HG02884 (cell line): ENCODE results near the gene ZNF407.
A peak's percentile ranks its signal among the peaks of the same experiment; 100 is the strongest.

Source experiments
- ATAC-seq: cut with Tn5 transposase; IDR thresholded peaks from one replicate; pipeline ENCODE4 v1.9.1; 2021; ENCODE audit warnings: mild to moderate bottlenecking, moderate library complexity; ENCODE audit not compliant: unreplicated experiment

The ZNF407 gene

DNA sequence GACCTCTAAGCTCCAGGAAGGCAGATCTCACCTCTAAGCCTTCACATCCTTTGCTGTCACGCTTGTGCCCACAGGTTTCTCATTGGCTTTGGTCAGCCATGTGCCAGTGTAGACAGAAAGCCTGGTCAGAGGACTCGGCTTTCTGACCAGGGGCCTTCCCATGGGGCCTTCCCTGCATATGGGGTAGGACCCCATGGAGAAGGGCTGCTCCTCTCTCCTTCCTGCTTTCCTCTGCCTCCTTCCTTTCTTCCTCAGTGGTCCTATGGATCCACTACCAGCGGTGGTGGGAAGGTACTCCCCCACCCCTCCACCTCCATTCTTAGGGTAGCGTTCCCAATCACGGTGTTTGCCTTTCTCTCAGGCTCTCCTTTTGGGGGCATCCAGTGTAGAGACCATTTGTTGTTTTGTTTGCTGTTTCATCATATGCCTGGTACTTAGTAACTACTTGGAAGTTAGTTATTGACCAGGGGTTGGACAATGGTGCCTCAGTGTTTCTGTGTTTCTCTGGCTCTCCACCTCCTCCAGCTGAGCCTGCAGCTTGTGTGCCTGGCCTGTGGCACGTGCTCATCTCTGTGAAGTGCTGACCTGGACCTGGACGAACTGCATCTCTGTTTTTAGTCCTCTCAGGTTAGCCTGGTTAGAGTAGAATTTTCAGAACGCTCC is 71.6 kb downstream of the ZNF407 start:
- ATAC-seq, result no peak

DNA sequence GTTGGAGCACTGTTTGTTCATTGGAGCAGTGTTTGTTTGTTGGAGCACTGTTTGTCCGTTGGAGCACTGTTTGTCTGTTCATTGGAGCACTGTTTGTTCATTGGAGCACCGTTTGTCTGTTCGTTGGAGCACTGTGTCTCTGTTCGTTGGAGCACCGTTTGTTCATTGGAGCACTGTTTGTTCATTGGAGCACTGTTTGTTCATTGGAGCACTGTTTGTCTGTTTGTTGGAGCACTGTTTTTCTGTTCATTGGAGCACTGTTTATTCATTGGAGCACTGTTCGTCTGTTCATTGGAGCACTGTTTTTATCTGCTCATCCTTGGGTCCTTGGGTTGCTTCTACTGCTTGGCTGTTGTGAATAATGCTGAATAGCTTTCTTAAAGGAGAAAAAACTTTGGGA is 74.7 kb downstream of the ZNF407 start:
- no peak for ATAC-seq

DNA sequence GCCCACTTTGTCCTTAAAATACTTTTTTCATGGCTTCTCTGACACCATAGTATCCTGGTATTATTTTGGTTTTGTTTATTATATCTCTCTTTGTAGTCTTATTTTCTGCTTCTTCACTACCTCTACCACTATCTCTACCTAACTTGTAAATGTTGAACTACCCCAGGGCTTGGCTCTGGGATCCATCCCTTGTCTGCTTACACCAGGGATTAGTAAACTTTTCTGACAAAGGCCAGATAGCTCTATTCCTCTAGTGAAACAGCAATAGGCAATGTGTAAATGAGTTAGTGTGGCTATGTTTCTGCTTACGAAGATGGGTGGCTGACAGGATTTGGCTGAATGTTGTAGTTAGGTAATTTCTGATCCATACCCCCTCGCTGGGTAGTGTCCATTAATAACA is 76.8 kb downstream of the ZNF407 start:
- ATAC-seq, result no peak

DNA sequence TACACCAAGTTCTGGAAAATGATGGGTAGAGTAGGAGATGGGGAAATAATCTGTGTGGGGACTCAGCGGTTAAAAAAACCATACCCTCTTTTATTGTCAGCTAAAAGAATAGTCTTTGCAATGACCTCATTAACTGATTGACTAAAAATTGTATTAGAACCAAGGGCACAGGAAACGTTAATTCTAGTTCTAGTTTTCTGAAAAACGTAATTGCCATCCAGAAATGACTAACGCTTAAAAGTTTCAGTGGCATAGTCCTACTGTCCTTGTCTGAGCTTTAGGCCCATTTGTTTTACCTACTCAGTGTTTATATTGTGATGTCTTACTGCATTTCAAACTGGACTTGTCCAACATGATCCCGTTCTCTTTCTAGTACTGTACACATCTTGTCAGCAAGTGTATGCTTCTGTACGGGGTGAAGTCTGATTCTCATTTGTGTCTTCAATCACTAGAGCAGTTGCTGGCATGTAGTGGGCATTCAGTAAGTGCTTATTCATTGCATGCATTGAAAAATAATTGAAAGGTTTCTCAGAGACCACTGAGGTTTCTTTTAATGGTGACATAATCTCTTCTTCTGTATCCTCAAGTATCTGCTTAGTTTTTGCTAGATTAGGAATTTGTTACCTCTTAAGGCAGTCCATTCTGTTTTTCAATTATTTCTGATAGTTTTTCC is 81.5 kb downstream of the ZNF407 start:
- peak; percentile 68 for ATAC-seq

DNA sequence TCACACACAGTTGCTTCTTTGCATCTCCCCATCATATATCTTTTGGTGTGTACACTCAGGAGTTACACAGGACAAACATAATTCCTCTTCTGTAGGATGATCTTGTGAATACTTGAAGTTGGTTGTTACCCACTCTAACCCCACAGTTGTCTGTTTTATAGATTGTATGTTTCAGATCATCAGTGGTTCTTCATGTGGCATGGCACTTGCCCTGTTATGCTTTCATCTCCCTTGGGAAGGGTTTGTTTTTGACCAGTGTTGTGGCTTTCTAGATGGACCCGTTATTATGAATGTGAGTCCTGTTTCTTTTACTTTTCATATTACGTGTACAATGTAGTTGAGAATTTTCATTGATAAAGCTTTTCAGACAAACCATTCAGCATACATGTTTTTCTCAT is 82.0 kb downstream of the ZNF407 start:
- no peak for ATAC-seq

DNA sequence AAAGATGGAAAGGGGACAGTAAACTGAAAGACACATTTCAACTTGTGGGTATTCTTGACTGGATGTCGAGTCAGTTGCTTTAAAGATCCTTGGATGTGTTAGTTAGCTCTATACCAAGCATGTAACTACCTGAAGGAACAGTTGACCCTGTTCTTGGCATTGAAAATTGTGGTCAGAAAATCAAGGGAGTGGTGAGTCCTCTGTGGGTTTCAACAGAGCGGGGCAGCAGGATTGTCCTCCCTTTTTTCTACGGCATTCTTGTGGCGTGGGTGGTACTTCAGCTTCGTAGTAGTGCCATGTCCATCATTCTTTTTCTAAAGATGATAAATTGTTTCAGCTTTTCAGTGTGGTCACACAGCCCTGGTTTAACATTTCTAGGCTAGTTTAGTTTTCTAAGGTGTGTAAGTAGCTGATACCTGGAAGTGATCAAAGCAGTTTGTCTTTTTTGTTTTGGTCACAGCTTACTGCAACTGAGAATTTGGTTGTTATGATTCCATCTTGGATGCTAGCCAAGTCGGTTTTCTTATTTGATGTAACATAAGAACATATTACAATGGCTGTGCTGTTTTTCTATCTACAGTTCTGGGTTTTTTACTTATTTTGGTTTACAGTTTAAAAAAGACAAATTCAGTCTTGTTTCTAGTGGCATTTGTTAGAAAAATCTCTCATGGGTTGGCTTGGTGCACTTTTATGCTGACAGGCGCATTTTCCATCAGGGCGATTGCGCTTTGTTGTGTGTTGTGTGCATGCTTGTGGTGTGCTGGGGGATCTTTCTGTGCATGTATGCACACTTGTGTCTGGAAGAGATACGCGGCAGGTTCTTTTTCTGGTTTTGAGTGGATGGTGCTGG is 84.7 kb downstream of the ZNF407 start:
- no peak for ATAC-seq

DNA sequence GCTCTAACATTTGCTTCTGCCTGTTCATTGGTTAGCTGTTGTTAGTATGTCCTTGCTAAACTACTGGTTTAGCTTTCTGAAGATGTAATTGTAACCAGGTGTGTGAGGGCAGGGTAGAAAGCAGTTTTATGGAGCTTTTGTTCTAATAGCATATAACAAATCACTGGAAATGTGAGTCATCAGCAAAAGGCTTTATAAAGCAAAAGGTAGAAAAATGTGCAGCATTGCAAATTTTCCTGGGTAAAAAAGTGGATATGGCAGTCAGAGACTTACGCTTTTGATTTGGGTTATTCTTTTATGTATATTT is 85.3 kb downstream of the ZNF407 start:
- no peak for ATAC-seq

DNA sequence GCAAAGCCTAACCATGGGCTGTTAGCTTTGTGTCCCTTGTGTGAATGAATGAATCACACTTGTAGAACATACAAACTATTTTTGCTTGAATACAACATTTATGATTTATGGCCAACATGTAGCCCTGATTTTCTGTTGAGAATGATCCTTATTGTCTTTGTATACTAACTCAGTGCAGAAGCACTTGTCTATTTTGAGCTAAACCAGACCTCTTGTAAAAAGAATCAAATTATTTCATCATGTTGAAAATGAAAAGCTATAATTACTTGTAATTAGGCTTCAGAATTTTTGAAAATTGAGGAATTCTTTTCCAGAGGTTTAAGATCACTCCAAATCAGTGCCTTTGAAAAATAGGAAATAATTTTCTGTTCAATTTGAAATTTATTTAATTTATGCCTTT is 85.9 kb downstream of the ZNF407 start:
- no peak for ATAC-seq

DNA sequence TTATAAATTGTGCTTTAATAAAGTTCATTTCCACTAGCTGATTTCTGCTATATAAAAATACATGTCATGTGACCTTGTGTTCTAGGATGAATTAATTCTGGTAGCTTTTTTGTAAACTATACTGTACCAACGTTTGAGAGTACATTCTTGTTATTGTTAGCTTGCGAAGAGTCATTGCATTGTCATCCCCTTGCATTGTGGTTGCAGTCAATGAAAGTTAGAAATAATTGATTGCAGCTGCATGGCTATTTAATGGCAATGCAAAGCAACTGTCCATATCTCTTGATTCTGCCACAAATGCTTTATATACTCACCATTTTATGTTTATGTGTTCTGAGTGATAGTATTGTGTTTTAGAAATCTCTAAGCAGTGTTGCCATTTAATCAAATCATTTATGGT is 91.6 kb downstream of the ZNF407 start:
- ATAC-seq, result no peak

DNA sequence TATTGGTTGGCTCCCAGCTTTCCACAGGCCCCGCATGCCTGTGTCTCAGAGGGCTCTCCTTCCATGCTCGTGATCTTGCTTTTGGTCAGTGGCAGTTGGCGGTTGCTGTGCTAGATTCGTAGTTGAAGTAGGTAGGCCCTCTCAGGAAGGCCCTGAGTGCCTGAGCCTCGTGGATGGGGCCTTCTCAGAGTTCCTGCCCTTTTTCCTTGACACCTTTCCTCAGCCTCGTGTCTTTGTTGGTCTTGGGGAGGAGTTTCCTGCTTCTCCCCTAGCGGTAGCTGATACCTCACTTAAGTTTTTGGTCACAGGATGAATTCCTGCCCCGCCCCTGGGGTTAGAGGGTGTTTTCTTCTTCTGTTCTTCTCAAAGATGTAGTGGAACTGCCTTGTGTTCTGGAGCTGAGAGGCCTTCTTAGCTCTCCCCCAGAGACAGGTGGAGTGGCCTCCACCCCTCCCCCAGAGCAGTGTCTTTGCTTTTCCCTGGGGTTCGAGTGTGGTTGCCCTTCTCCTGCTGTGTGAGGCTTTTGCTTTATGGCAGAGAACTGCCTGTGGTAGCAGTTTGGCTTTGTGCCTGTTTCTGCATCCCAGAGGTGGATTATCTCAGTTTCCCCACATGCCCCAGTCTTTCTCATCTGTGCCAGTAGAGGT is 94.8 kb downstream of the ZNF407 start:
- no peak for ATAC-seq

DNA sequence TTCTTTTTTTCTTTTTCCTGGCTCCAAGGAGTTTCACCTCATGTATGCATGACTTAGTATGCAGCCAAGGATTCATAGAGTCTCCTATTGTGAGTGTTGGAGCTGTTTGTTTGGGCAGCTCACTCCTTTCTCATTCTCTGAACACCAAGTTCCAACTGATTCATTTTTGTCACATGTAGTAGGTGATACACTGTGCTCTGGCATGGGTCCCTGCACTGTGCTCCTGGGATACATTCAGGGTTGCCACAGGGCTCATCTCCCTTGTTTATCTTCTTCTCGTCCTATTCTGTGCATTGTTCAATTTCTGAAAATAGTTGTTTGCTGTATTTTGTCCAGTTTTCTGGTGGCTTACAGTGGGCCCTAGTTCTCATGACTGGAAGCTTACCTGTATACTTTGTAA is 96.8 kb downstream of the ZNF407 start:
- ATAC-seq, result no peak

DNA sequence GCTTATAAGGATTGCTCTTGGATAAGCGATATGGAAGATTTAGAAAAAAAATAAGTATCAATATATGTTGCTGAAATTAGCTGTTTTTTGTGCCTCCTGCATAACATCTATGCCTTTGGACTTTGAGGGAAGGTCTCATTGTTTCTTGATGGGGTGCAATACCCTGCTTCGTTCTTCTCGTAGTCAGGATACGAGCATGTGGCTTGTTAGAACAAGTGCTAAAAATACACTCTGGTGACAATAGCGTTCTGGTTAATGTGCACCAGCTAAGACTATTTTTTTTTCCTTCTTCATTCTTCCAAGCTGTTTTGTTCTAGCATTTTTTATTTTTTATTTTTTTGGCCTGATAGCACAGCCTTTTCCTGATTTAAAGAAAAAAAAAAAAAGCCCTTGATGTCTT is 97.5 kb downstream of the ZNF407 start:
- no peak for ATAC-seq

DNA sequence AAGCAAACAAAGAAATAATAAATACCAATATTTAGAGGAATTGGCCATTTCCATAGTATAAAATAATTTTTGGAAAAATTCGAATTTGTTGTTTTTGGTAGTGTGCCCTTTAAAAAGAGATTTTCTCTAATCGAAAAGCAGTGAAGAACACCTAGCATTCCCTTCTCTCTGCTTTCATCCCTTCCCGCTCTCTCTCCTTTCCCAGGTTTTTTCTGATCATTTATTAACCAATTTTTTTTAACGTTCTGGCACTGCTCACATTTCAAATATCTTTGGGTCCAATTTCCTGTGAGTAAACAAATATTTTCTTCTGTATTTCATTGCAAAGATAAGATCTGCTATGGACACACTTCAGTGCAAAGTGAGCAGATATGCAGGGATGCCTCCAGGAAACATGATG is 101.2 kb downstream of the ZNF407 start:
- ATAC-seq, result no peak

DNA sequence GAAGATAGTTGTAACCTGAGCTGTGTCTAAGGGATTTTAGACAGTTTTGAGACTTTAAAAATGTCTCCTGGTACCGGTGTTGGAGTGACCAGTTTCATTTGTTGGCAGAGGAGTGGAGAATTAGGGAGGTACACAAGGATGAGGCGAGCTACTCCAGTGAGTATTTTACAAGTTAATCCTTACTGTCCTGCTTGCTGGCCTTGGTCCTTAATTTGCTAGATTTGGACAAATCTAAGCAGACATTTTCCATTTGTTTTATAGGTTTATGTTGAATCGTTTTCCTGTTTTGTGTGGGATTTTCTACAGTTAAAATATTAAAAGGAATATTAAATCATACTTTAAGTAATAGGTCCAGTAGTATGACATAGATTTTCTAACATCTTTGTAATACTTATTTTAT is 101.8 kb downstream of the ZNF407 start:
- no peak for ATAC-seq

DNA sequence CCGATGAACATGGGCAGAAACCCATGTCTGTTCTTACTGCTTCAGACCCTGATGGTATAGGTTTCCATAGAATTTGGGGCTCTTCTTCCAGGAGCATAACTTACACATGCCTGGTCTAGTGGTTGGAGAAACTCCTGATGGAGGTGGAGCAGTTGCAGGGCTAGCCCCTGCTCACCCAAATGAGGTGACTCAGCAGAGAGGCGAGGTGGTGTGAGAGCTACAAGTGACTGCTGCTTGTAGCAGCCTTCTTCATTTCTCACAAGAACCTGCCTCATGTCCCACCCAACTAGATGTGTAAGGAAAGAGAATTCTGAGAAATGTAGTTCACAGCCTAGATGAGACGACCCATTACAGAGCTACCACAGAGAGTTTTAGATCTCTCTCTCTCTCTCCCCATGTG is 105.3 kb downstream of the ZNF407 start:
- ATAC-seq, result no peak

DNA sequence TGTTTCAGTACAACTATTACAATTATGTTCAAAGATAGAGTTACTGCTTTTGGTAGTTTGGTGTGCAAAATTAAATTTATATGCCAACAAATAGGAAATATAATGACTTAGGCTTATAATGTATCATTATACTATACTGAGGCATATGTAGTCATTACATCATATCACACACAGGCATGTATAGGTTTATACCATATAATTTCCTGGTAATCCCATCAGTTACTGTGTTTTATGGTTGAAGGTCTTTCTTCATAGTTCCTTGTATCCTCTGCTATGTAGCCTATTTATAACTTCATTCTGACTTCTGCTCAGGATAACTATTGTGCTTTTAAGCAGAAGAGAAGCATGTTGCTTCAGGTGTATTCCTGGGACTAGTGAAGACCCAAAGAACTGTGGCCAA is 110.5 kb downstream of the ZNF407 start:
- ATAC-seq, result no peak

DNA sequence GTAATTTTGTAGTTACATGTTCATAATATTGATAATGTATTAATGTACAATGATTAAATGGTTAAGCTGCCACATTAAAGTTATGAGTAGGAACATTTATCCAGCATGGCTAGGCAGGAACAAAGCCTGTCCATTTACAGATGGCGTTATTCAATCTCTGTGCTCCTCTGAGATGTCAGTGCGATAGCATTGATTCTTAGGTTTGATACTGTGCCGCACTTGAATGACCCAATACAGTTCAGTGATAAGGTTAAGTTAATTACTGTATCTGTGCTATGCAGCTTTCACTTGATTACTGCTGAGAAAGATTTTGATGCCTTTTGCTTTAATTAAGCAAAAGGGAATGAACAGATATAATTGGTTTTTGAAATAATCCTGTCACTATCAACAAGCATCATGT is 111.8 kb downstream of the ZNF407 start:
- ATAC-seq, result no peak

DNA sequence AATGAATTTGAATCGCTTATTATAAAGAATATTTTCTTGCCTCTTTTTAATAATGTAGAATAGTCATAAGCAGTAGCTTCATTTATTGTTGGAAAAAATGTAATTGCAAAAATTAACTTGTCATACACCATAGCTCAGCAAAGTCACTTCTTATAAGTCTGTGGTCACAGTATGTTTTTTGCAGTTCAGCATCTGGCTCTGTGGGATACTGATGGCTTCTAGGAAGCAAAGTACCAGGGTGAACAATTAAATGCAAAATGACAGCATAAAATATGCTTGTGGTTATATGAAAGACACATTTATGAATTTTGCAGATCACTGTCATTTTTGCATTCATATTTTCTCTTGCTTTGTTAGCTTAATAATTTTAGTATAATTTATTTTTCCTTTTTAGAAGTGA is 116.5 kb downstream of the ZNF407 start:
- ATAC-seq, result no peak

DNA sequence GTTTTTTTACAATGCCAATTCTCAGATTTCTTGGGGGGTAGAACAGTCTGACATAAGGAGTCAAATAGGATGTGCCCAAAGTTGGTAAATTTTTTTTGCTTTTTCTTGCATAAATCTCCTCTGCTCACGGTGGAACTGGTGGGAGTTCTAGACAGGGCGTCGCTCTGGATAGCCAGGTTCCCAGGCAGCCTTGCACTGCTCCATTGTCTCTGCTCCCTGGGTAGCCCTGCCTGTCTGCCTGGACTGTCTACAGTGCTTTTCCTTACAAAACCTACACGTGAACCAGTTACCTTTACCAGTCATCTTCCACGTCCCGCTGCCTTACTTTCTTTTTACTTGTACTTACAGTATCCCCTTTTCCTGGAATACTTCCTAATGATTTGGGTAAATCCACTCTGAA is 117.1 kb downstream of the ZNF407 start:
- no peak for ATAC-seq

DNA sequence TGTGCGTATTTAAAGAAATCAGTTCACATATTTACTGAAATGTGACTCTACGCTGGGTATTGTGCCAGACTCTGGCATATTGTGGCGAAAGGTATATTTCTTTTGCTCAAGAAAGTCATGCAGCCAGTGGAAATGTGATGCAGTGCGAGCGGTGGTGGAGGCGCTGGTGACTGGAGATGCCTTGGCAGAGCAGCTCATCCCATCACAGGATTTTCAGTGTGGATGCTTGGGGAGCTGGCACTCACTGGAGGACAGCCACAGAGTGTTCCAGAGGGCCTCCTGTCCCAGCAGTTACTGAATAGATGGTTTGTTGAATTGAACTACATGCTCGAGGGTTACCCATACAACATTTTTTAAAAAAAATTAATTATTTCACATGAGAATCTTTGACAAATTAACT is 117.6 kb downstream of the ZNF407 start:
- ATAC-seq, result no peak

DNA sequence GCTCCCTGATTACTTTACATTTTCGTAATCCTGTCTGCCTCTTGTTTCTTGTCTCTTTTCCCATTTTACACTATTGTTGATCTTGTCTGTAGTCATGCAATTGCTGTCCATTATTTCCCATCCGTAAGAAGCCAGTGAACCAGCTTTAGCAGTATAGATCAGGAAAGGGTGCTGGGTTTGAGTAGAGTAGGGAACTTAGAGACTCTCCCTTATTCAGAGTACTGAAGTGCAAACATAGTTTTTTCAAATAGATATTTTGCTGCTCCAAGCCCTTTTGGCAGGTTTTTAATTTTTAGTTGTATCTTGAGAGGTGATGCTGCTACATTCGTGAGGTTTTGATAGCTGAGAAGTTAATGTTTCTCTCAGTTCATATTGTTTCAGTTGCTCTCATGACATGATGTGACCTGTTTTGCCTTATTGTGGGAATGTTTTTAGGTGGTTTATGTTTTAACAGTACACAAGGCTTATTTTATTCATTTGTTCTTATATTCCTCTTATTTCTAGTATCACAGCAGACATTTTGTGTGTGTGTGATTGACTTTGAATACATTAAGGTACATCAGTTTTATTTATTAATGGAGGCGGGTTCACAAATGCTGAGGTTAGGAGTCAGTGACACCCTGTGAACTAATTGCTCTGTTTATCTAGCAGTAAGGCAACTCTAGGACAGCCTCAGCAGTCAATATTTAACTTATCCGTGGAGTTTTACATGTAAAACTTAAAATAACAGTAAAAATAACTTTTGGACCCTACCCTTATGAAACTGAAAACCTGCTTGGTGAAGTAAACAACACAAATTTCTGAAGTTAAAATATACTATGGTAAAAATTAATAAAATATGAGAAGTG is 118.4 kb downstream of the ZNF407 start:
- no peak for ATAC-seq
